Hematopoietic multipotent progenitor cell treated with erythropoietin and hydrocortisone succinate and interleukin-3 and kit ligand, for 15 days (in vitro differentiated cells): ENCODE data around the gene ZFP2.
A peak's percentile ranks its signal among the peaks of the same experiment; 100 is the strongest.
"Not testable (repeated sequence)": the region's sequence is repeated elsewhere in the genome, so short reads cannot be mapped to it uniquely, and the experiment has no call there.

ENCODE experiments used
- DNase-seq: peaks from one replicate; pipeline ENCODE4 v3.0.0-alpha.2; 2015; ENCODE audit warnings: low spot score

ZFP2 gene

GRCh38 chr5:178895615-178896571 is at the start of gene ZFP2:
TSS of gene ZFP2 (plus strand) at chr5:178895913. CDS start at chr5:178931314, 35,401 bp downstream.
- no peak for DNase-seq

- no peak for DNase-seq
These were observed 46.4 kb upstream of the ZFP2 start for GRCh38 chr5:178849316-178849715.

- no peak for DNase-seq
These were observed 43.8 kb upstream of the ZFP2 start for GRCh38 chr5:178851951-178852350.

DNA sequence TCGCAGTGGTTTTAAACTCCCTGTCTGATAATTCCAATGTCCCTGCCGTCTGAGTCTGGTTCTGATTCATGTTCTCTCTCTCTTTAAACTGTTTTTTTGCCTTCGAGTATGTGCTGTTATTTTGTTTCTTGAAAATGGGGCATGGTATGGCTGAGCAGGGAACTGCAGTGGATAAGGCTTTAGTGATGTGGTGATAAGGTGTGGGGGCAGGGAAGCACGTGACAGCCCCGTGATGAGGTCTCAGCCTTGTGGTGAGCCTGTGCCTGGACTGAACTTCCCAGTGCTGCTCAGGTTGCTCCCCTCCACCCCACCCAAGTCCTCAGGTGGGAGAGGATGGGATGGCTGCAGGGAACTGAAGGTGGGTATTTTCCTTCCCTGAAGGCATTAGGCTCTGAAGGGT is 41.4 kb upstream of the ZFP2 start:
- no peak for DNase-seq

GRCh38 chr5:178859625-178860521 is 35.8 kb upstream of the ZFP2 start, which contains the start of gene ZNF354B:
TSS of gene ZNF354B (plus strand) at chr5:178859953. CDS start at chr5:178861048, 1,095 bp downstream.
- DNase-seq: peak; percentile 7

DNA sequence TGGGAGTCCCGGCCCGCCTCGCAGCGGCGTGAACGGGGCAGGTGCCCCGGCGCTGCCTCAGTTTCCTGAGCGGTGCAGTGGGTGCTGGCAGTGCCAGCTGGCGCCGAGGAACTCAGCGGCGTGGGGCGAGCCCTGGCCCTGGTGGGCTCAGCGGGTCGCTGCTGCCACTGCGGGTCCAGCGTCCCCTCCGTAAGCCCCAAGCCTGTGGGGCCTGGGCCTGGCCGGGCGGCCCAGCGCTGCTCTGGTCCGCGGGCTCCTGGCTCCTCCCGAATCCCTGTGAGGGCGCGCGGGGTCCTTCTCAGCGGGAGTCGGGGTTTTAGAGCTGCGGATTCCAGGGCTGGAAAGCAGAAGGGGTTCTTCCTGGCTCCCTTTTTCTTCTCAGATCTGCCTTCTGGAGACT is 35.1 kb upstream of the ZFP2 start:
- not testable (repeated sequence) for DNase-seq

GRCh38 chr5:178861627-178862026 is 34.1 kb upstream of the ZFP2 start:
- no peak for DNase-seq

DNA sequence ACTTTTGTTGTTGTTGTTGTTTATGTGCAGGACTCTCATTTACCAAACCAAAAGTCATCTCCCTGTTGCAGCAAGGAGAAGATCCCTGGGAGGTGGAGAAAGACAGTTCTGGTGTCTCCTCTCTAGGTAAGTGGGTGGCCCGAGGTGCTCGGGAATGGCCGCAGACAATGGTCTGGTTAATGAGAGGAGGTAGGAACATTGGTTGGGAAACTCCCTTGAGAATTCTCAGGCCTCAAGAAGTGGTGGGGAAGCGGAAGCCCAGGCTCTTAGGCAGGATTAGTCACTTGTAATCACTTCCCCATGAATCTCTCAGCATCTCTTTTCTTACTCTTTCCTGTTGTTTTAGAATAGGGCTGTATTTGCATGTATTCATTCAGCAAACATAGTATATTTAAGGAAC is 28.8 kb upstream of the ZFP2 start:
- no peak for DNase-seq

GRCh38 chr5:178869577-178869976 is 26.1 kb upstream of the ZFP2 start:
- no peak for DNase-seq

DNA sequence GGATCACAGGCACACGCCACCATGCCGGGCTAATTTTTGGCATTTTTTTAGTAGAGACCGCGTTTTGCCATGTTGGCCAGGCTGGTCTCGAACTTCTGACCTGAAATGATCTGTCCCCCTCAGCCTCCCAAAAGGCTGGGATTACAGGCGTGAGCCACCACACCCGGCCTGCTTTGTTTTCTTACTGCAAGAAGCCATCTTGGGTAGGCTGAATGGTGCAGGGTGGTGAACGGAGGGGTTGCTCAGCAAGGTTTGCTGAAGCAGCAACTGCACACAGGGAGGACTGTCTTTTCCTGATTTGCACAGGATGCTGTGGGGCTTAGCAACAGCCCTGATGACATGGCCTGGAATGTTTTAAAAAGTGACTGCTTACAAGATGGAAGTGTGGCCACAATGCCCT is 25.3 kb upstream of the ZFP2 start:
- DNase-seq: no peak

DNA sequence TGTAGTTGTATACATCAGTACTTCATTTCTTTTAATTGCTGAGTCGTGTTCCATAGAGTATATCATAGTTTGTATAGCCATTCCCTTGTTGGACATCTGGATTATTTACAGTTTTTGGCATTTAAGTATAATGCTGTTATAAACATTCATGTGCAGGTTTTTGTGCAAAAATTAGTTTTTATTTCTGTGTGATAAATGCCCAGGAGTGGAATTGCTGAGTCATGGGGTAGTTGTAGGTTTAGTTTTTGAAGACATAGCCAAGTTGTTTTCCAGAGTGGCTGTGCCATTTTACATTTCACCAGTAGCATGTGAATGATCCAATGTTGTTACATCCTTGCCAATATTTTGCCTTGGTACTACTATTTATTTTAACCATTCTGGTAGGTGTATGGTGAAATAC is 23.4 kb upstream of the ZFP2 start:
- DNase-seq: no peak

DNA sequence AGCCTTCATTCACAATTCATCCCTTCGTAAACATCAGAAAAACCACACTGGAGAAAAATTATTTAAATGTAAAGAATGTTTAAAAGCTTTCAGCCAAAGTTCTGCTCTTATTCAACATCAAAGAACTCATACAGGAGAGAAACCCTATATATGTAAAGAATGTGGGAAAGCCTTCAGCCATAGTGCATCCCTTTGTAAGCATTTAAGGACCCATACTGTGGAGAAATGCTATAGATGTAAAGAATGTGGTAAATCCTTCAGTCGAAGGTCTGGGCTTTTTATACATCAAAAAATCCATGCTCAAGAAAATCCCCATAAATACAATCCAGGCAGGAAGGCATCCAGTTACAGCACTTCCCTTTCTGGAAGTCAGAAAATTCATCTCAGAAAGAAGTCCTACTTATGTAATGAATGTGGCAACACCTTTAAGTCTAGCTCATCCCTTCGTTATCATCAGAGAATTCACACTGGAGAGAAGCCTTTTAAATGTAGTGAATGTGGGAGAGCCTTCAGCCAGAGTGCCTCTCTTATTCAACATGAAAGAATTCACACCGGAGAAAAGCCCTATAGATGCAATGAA is 12.5 kb upstream of the ZFP2 start:
- DNase-seq: not testable (repeated sequence)

DNA sequence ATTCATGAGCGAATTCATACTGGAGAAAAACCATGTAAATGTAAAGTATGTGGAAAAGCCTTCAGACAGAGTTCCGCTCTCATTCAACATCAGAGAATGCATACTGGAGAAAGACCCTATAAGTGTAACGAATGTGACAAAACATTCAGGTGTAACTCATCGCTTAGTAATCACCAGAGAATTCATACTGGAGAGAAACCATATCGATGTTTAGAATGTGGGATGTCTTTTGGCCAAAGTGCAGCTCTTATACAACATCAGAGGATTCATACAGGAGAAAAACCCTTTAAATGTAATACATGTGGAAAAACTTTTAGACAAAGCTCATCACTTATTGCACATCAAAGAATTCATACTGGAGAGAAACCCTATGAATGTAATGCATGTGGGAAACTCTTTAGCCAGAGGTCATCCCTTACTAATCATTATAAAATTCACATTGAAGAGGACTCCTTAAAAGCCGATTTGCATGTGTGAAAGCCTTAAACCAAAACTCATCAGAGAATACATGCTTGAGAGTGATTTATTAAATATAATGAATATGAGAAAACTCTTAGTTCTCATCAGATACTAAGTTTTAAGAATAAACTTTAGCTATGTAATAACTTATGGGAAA is 11.8 kb upstream of the ZFP2 start:
- DNase-seq: no peak

- DNase-seq: no peak
These were observed 3.6 kb downstream of the ZFP2 start for GRCh38 chr5:178899289-178899688.

DNA sequence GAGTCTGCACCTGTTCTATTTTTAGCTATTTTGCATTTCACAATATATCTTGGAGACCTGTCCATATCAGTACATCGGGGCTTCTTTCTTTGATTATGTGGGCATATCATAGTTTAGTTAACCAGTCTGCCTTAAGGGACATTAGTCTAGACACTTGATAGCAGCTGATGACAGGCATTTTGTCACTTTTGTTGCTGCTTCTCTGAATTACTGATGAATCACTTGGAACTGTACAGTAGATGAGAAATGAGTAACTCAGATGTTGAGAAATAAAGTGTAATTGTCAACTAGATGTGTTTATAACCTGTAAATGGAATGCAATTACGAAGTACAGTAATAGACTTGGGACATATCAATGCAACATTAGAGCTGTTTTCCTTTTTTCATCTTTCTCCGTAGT is 7.1 kb downstream of the ZFP2 start:
- DNase-seq: no peak

DNA sequence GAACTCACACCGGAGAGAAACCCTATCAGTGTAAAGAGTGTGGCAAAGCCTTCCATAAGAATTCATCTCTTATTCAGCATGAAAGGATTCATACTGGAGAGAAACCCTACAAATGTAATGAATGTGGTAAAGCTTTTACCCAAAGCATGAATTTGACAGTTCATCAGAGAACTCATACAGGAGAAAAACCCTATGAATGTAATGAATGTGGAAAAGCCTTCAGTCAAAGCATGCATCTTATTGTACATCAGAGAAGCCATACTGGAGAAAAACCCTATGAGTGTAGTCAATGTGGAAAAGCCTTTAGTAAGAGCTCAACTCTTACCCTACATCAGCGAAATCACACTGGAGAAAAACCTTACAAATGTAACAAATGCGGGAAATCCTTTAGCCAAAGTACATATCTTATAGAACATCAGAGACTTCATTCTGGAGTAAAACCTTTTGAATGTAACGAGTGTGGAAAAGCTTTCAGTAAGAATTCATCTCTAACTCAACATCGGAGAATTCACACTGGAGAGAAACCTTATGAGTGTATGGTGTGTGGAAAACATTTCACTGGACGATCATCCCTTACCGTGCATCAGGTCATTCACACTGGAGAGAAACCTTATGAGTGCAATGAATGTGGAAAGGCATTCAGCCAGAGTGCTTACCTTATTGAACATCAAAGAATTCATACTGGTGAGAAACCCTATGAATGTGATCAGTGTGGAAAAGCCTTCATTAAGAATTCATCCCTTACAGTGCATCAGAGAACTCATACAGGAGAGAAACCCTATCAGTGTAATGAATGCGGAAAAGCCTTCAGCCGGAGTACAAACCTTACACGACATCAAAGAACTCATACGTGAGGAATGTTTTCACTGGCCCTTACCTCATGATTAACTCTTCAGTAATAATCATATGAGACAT is 36.4 kb downstream of the ZFP2 start:
- DNase-seq: no peak

DNA sequence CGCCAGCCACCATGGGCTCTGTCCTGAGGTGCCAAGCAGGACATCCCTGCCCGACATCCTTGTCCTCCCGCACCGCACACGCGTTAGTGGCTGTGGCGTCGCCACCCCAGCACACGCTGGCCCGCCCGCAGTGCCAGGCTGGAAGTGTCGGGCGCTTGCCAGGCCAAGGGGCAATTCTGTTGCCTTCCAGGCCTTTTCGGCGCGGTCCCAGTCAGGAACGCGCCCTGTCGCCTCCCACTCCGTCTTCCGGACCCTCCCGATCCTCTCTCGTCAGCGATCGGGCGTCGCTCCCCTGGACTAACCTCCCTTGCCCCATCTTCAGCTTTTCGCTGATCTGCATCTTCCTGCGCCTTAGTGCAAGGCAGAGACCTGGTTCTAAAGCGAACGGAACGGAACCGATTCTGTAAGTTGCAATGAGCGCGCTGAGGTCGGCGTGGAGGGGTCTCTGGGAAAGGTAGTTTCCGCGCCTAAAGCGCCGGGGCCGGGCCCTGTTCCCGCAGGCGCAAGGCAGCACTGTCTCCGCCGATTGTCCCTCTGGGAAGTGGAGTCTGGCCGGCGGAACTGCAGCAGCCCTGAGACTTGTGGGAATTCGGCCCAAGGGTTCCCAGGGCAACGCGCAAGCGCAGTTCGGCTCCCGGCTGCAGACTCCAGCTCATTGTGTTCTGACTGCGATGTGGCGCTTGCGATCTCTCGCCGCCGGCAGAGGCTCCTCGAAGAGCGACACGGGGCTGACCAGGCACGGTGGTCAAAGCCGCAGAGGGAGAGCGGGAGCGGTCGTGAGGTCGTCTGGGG is 45.1 kb downstream of the ZFP2 start, which contains the start of gene ZNF454:
Gene ZNF454 (plus strand): TSS at position 630 of the 792 bp plus-strand sequence. CDS start 1,594 bp downstream, outside the sequence.
- DNase-seq: no peak

- no peak for DNase-seq
These were observed 45.6 kb downstream of the ZFP2 start for GRCh38 chr5:178941361-178941760.

DNA sequence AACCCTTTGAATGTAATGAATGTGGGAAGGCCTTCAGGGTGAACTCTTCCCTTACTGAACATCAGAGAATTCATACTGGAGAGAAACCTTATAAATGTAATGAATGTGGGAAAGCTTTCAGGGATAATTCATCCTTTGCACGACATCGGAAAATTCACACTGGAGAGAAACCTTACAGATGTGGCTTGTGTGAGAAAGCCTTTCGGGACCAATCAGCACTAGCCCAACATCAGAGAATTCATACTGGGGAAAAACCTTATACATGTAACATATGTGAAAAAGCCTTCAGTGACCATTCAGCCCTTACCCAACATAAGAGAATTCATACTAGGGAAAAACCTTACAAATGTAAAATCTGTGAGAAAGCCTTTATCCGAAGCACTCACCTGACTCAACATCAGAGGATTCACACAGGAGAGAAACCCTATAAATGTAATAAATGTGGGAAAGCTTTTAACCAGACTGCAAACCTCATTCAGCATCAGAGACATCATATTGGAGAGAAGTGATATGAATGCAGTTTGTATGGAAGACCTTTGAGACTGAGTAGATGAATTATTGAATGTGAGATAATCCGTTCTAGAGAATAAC is 69.8 kb downstream of the ZFP2 start:
- DNase-seq: no peak
